GM18519 (cell line): ENCODE data around the gene MX1.

ENCODE experiments used
- ATAC-seq: cut with Tn5 transposase; IDR thresholded peaks from one replicate; pipeline ENCODE4 v1.9.1; 2021; ENCODE audit warnings: mild to moderate bottlenecking, moderate library complexity; ENCODE audit not compliant: unreplicated experiment, low FRiP score

The MX1 gene

GRCh38 chr21:41429305-41429704 is 3.3 kb downstream of the MX1 start:
- no peak for ATAC-seq

GRCh38 chr21:41429925-41430491 is 4.0 kb downstream of the MX1 start:
- ATAC-seq = no peak

GRCh38 chr21:41431788-41432548 is 5.9 kb downstream of the MX1 start:
- ATAC-seq = peak; percentile 55

- no peak for ATAC-seq
Measured at GRCh38 chr21:41432562-41433460, 6.8 kb downstream of the MX1 start.

- ATAC-seq = no peak
Measured at GRCh38 chr21:41433566-41433965, 7.5 kb downstream of the MX1 start.

GRCh38 chr21:41435706-41436105 is 9.7 kb downstream of the MX1 start:
- ATAC-seq = no peak

GRCh38 chr21:41437729-41438128 is 11.7 kb downstream of the MX1 start:
- no peak for ATAC-seq

GRCh38 chr21:41438425-41439113 is 12.5 kb downstream of the MX1 start:
- no peak for ATAC-seq

- ATAC-seq = no peak
Measured at GRCh38 chr21:41439248-41439647, 13.2 kb downstream of the MX1 start.

- no peak for ATAC-seq
Measured at GRCh38 chr21:41441546-41441945, 15.5 kb downstream of the MX1 start.

- ATAC-seq = no peak
Measured at GRCh38 chr21:41442481-41443186, 16.6 kb downstream of the MX1 start.

GRCh38 chr21:41443562-41443961 is 17.5 kb downstream of the MX1 start:
- no peak for ATAC-seq

GRCh38 chr21:41444703-41445464 is 18.8 kb downstream of the MX1 start:
- no peak for ATAC-seq

- ATAC-seq = no peak
Measured at GRCh38 chr21:41445465-41445862, 19.4 kb downstream of the MX1 start.

- ATAC-seq = no peak
Measured at GRCh38 chr21:41446586-41446985, 20.5 kb downstream of the MX1 start.

GRCh38 chr21:41447356-41447755 is 21.3 kb downstream of the MX1 start:
- ATAC-seq = no peak

GRCh38 chr21:41449613-41450012 is 23.6 kb downstream of the MX1 start:
- no peak for ATAC-seq

GRCh38 chr21:41451753-41452676 is 26.0 kb downstream of the MX1 start:
- no peak for ATAC-seq
